Keratinocyte (primary cell): ENCODE measurements around the gene SP5. TPM values are rescaled to one million over a fixed set of nuclear protein-coding genes. Genes with fewer than 3 reads are reported as not detected.

ENCODE experiments used
- DNase-seq: peaks from one replicate; pipeline ENCODE4 v3.0.0-alpha.2; 2011; ENCODE audit warnings: low read depth, missing footprints, low spot score
- FAIRE-seq: peaks from 2 replicates; lab custom pipeline; 2011; peaks lifted over from hg19 to GRCh38; lab: Jason Lieb, UNC
- H2AFZ ChIP-seq: 2 replicates; pipeline ENCODE4 v1.6.0; 2012; ENCODE audit warnings: low read length, control low read depth, inconsistent platforms; ENCODE audit not compliant: control insufficient read depth
- H3K27ac ChIP-seq: 2 replicates; pipeline ENCODE4 v1.5.1; 2011; ENCODE audit warnings: low read length; ENCODE audit not compliant: control insufficient read depth, insufficient read depth
- H3K27me3 ChIP-seq: 3 replicates; pipeline ENCODE4 v1.6.0; 2011; ENCODE audit warnings: low read length; ENCODE audit not compliant: control insufficient read depth, insufficient read depth; ENCODE audit errors: extremely low read depth
- H3K36me3 ChIP-seq, 2 experiments: 2 replicates in 1 of 2; 3 replicates in 1 of 2; pipeline ENCODE4 v1.5.1; 2011; ENCODE audit warnings: low read length in 2 of 2, mild to moderate bottlenecking in 1 of 2; ENCODE audit not compliant: control insufficient read depth in 2 of 2, insufficient read depth in 2 of 2; ENCODE audit errors: extremely low read depth in 1 of 2
- H3K4me1 ChIP-seq: 3 replicates; pipeline ENCODE4 v1.5.1; 2011; ENCODE audit warnings: low read length; ENCODE audit not compliant: control insufficient read depth, insufficient read depth; ENCODE audit errors: extremely low read depth
- H3K4me2 ChIP-seq: 3 replicates; pipeline ENCODE4 v1.6.0; 2011; ENCODE audit warnings: low read depth, low read length; ENCODE audit not compliant: control insufficient read depth, insufficient read depth; ENCODE audit errors: extremely low read depth
- H3K4me3 ChIP-seq, 3 experiments: fragments of 200-600 bp in 1 of 3; sonication (generic) in 1 of 3; 2 replicates in 2 of 3; 3 replicates in 1 of 3; pipeline ENCODE4 v1.5.1; 2011 to 2016; ENCODE audit warnings: low read length in 3 of 3, mild to moderate bottlenecking in 3 of 3, control low read depth in 2 of 3, inconsistent platforms in 1 of 3, low read depth in 1 of 3, mixed read lengths in 1 of 3, mixed run types in 1 of 3, moderate library complexity in 1 of 3; ENCODE audit not compliant: control insufficient read depth in 2 of 3, insufficient read depth in 2 of 3; ENCODE audit errors: extremely low read depth in 1 of 3
- H3K79me2 ChIP-seq: 2 replicates; pipeline ENCODE4 v1.6.0; 2012; ENCODE audit warnings: low read length; ENCODE audit not compliant: control insufficient read depth, insufficient read depth
- H3K9ac ChIP-seq: 3 replicates; pipeline ENCODE4 v1.6.0; 2011; ENCODE audit warnings: low read length; ENCODE audit not compliant: control insufficient read depth, insufficient read depth; ENCODE audit errors: extremely low read depth
- H3K9me1 ChIP-seq: 3 replicates; pipeline ENCODE4 v1.6.0; 2011; ENCODE audit warnings: low read length; ENCODE audit not compliant: control insufficient read depth, insufficient read depth; ENCODE audit errors: extremely low read depth
- H3K9me3 ChIP-seq: 2 replicates; pipeline ENCODE4 v1.5.1; 2012; ENCODE audit warnings: low read depth, low read length; ENCODE audit not compliant: control insufficient read depth
- H4K20me1 ChIP-seq: 3 replicates; pipeline ENCODE4 v1.6.0; 2011; ENCODE audit warnings: low read length; ENCODE audit not compliant: control insufficient read depth, insufficient read depth; ENCODE audit errors: extremely low read depth
- EZH2 ChIP-seq: IDR thresholded peaks from one replicate; pipeline ENCODE4 v1.6.1; 2012; ENCODE audit warnings: inconsistent platforms, mild to moderate bottlenecking, low read length, moderate library complexity
- dilution Hi-C: fragments of 300-500 bp; cut with MboI; formaldehyde crosslinking; loops from one replicate; pipeline ENCODE4 v1.7.0; 2020; ENCODE audit warnings: low sequenced_read_pairs; ENCODE audit not compliant: extremely low pct_ligation_motif_present
- polyA plus RNA-seq, 5 experiments: library from polyadenylated mRNA; depleted of rRNA in 3 of 5; stranded (reverse) in 3 of 5; stranded (forward) in 1 of 5; unstranded in 1 of 5; fragments of >200 nt; gene quantifications; 1 replicate in 1 of 5; 2 replicates in 3 of 5; 3 replicates in 1 of 5; pipeline versions ENCODE4 v1.2.1 to v1.2.3, GENCODE V29; 2011 to 2012; ENCODE audit warnings: missing spikeins in 2 of 5, low read depth in 1 of 5, low replicate concordance in 1 of 5
- TF ChIP-seq, protein P1 (sequence below), 3 experiments: IDR thresholded peaks in 1 of 3; conservative IDR thresholded peaks in 1 of 3; optimal IDR thresholded peaks in 1 of 3; 2 replicates in 2 of 3; 3 replicates in 1 of 3; pipeline versions ENCODE3 to v1.5.1; 2011; ENCODE audit warnings: low read length in 3 of 3, mild to moderate bottlenecking in 3 of 3, moderate library complexity in 2 of 3, control low read depth in 1 of 3, inconsistent platforms in 1 of 3; ENCODE audit not compliant: insufficient read depth in 2 of 3; ENCODE audit errors: extremely low read depth in 1 of 3

SP5 gene
- polyA plus RNA-seq, 1 donor (not counting 4 experiments of a cell fraction or from before 2014, with no cell fraction given): not detected

DNA sequence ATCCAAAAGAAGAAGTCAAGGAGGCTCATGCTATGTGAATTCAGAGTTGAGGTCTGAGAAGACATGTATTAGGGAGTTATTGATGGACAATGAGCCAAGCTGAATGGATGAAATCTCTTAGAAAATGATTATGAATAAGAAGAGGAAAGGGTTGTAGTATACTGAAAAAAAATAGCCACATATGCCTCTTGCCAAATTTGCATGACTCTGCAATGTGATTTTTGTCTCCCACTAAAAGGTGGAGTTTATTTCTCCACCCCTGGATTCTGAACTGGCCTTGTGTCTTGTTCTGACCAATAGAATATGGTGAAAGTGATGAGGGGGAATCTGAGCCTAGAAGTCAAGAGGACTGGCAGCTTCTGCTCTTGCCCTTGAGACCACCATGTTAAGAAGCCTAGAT lies 46.4 kb downstream of the SP5 start:
- Histone ChIP-seq H2AFZ (no peak overlapping the region), H3K27me3 (no peaks in the 10 kb centered on the region), H3K4me3 (no peak overlapping the region), H3K4me2 (no peak overlapping the region), H3K27ac (no peak overlapping the region), H3K9me3 (no peaks in the 10 kb centered on the region), H3K79me2 (no peaks in the 10 kb centered on the region), H3K9ac (no peak overlapping the region), H4K20me1 (no peaks in the 10 kb centered on the region), H3K9me1 (no peaks in the 10 kb centered on the region), H3K4me1 (no peaks in the 10 kb centered on the region), H3K36me3 (no peaks in the 10 kb centered on the region)
- no peak for FAIRE-seq
- no peak for TF ChIP-seq EZH2
- TF ChIP-seq, protein P1, sequence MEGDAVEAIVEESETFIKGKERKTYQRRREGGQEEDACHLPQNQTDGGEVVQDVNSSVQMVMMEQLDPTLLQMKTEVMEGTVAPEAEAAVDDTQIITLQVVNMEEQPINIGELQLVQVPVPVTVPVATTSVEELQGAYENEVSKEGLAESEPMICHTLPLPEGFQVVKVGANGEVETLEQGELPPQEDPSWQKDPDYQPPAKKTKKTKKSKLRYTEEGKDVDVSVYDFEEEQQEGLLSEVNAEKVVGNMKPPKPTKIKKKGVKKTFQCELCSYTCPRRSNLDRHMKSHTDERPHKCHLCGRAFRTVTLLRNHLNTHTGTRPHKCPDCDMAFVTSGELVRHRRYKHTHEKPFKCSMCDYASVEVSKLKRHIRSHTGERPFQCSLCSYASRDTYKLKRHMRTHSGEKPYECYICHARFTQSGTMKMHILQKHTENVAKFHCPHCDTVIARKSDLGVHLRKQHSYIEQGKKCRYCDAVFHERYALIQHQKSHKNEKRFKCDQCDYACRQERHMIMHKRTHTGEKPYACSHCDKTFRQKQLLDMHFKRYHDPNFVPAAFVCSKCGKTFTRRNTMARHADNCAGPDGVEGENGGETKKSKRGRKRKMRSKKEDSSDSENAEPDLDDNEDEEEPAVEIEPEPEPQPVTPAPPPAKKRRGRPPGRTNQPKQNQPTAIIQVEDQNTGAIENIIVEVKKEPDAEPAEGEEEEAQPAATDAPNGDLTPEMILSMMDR (optimal IDR thresholded peaks at IDR 0.05 in 1 of 3, IDR thresholded peaks at IDR 0.05 in 1 of 3, conservative IDR thresholded peaks at IDR 0.05 in 1 of 3; ENCODE audit: extremely low read depth in 1 of 3, insufficient read depth in 2 of 3, low read length in 3 of 3): no peak
- dilution Hi-C loops: no loop called here
- DNase-seq: no peak

DNA sequence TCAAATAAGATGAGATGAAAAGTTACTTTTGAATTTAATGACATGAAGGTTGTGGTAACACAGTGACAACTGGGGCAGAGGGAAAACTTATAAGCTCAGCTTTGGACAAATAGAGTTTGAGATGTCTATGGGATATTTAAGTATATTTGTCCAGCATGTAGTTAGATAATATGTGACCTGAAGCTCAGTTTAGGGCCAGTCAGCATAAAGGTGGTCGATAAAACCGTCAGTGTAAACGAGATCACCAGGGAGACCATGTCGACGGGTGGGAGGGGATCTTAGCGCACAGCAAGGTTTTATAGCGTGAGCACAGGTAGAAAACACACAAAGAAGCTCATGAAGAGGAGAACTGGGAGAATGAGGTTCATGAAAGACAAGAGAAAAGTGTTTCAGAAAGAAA lies 47.6 kb downstream of the SP5 start:
- H3K27me3 ChIP-seq: no peaks in the 10 kb centered on the region
- H3K9ac ChIP-seq: no peak overlapping the region
- no peak overlapping the region for H3K4me2 ChIP-seq
- H4K20me1 ChIP-seq: no peaks in the 10 kb centered on the region
- dilution Hi-C loops: no loop called here
- H3K27ac ChIP-seq: no peak overlapping the region
- H3K9me3 ChIP-seq: no peaks in the 10 kb centered on the region
- DNase-seq (no peak), FAIRE-seq (no peak)
- no peaks in the 10 kb centered on the region for H3K9me1 ChIP-seq
- H3K79me2 ChIP-seq: no peaks in the 10 kb centered on the region
- H3K36me3 ChIP-seq: no peaks in the 10 kb centered on the region
- no peak overlapping the region for H3K4me3 ChIP-seq
- TF ChIP-seq, protein P1 (optimal IDR thresholded peaks at IDR 0.05 in 1 of 3, IDR thresholded peaks at IDR 0.05 in 1 of 3, conservative IDR thresholded peaks at IDR 0.05 in 1 of 3; ENCODE audit: extremely low read depth in 1 of 3, insufficient read depth in 2 of 3, low read length in 3 of 3): no peak
- no peak for TF ChIP-seq EZH2
- no peak overlapping the region for H2AFZ ChIP-seq
- H3K4me1 ChIP-seq: no peaks in the 10 kb centered on the region
